MM.1S (cell line): ENCODE results near the gene RWDD3.

Experiments used
- DNase-seq: peaks from one replicate; pipeline ENCODE4 v3.0.0-alpha.2; 2015
- H2AFZ ChIP-seq: fragments of 300-600 bp; sonication (generic); 2 replicates; pipeline ENCODE4 v1.6.0; 2016; ENCODE audit warnings: antibody characterized with exemption, low read length
- H3F3A ChIP-seq: fragments of 300-600 bp; sonication (generic); 2 replicates; pipeline ENCODE4 v1.6.1; 2016; ENCODE audit warnings: mild to moderate bottlenecking, antibody characterized with exemption, low read length, moderate library complexity, mixed read lengths; ENCODE audit not compliant: insufficient read depth
- H3K27ac ChIP-seq: fragments of 300-600 bp; sonication (generic); 2 replicates; pipeline ENCODE4 v1.5.1; 2016; ENCODE audit warnings: mild to moderate bottlenecking, low read length
- H3K27me3 ChIP-seq: fragments of 300-600 bp; sonication (generic); replicated peaks from 2 replicates; pipeline ENCODE4 v1.6.0; 2016; ENCODE audit warnings: low read length; ENCODE audit not compliant: insufficient read depth
- H3K36me3 ChIP-seq: fragments of 300-600 bp; sonication (generic); replicated peaks from 2 replicates; pipeline ENCODE4 v1.6.1; 2016; ENCODE audit warnings: mild to moderate bottlenecking, low read length, mixed read lengths; ENCODE audit not compliant: insufficient read depth
- H3K4me1 ChIP-seq: fragments of 300-600 bp; sonication (generic); 2 replicates; pipeline ENCODE4 v1.6.1; 2016; ENCODE audit warnings: low read length, mixed read lengths
- H3K4me2 ChIP-seq: fragments of 300-600 bp; sonication (generic); 2 replicates; pipeline ENCODE4 v1.6.0; 2016; ENCODE audit warnings: low read depth, low read length
- H3K4me3 ChIP-seq: fragments of 300-600 bp; sonication (generic); 2 replicates; pipeline ENCODE4 v1.5.1; 2016; ENCODE audit warnings: low read length, mixed read lengths
- H3K79me2 ChIP-seq: fragments of 300-600 bp; sonication (generic); 2 replicates; pipeline ENCODE4 v1.6.1; 2016; ENCODE audit warnings: mixed run types, low read length, mixed read lengths
- H3K9ac ChIP-seq: fragments of 300-600 bp; sonication (generic); 2 replicates; pipeline ENCODE4 v1.6.1; 2016; ENCODE audit warnings: low read length, mixed read lengths
- H3K9me2 ChIP-seq: fragments of 300-600 bp; sonication (generic); replicated peaks from 2 replicates; pipeline ENCODE4 v1.6.1; 2016; ENCODE audit warnings: mild to moderate bottlenecking, low read length, mixed read lengths; ENCODE audit not compliant: insufficient read depth
- H3K9me3 ChIP-seq: fragments of 300-600 bp; sonication (generic); replicated peaks from 2 replicates; pipeline ENCODE4 v1.6.1; 2016; ENCODE audit warnings: mild to moderate bottlenecking, low read length, mixed read lengths; ENCODE audit not compliant: insufficient read depth
- H4K20me1 ChIP-seq: fragments of 300-600 bp; sonication (generic); 2 replicates; pipeline ENCODE4 v1.6.1; 2016; ENCODE audit warnings: mild to moderate bottlenecking, low read length, moderate library complexity, mixed read lengths; ENCODE audit not compliant: insufficient read depth
- EZH2 ChIP-seq: fragments of 300-600 bp; sonication (generic); optimal IDR thresholded peaks from 2 replicates; pipeline ENCODE3; 2017; ENCODE audit warnings: low read depth, mild to moderate bottlenecking, antibody characterized with exemption, low read length, mixed read lengths
- EZH2phosphoT487 ChIP-seq: fragments of 300-600 bp; sonication (generic); IDR thresholded peaks from 2 replicates; pipeline ENCODE4 v1.6.1; 2018; ENCODE audit warnings: antibody characterized with exemption, low read length
- TF ChIP-seq, protein P1 (sequence below): fragments of 300-600 bp; sonication (generic); IDR thresholded peaks from 2 replicates; pipeline ENCODE4 v1.5.1; 2016; ENCODE audit warnings: antibody characterized with exemption, low read length, mixed read lengths

Gene RWDD3

DNA sequence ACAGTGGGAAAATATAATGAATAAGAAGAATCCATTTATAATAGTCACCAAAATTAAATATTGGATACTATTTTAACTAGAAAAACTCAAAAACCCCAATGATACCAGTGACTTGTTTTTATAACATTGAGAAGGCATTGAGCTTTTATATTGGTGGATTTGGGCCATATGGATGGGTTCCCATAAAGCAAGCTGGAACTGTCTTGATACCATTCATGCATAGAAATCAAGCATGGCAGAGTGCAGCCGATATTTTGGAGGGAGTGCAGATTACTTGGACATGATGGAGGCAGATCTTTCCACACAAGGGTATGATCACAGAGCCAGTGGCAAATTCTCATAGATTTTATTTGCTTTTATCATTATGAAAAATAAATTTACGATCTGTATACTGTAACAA lies 3.8 kb upstream of the RWDD3 start:
- Histone ChIP-seq H3F3A (no peaks in the 10 kb centered on the region), H2AFZ (no peak overlapping the region), H3K4me1 (no peaks in the 10 kb centered on the region), H3K9ac (no peak overlapping the region), H3K4me2 (no peak overlapping the region), H3K36me3 (no peaks in the 10 kb centered on the region), H3K79me2 (no peaks in the 10 kb centered on the region), H3K27me3 (no peaks in the 10 kb centered on the region), H4K20me1 (no peaks in the 10 kb centered on the region), H3K27ac (no peak overlapping the region), H3K9me2 (no peaks in the 10 kb centered on the region), H3K9me3 (no peaks in the 10 kb centered on the region), H3K4me3 (no peak overlapping the region)
- no peak for DNase-seq
- TF ChIP-seq EZH2, result no peak
- TF ChIP-seq, protein P1, sequence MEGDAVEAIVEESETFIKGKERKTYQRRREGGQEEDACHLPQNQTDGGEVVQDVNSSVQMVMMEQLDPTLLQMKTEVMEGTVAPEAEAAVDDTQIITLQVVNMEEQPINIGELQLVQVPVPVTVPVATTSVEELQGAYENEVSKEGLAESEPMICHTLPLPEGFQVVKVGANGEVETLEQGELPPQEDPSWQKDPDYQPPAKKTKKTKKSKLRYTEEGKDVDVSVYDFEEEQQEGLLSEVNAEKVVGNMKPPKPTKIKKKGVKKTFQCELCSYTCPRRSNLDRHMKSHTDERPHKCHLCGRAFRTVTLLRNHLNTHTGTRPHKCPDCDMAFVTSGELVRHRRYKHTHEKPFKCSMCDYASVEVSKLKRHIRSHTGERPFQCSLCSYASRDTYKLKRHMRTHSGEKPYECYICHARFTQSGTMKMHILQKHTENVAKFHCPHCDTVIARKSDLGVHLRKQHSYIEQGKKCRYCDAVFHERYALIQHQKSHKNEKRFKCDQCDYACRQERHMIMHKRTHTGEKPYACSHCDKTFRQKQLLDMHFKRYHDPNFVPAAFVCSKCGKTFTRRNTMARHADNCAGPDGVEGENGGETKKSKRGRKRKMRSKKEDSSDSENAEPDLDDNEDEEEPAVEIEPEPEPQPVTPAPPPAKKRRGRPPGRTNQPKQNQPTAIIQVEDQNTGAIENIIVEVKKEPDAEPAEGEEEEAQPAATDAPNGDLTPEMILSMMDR, result no peak
- TF ChIP-seq EZH2phosphoT487, result no peak

DNA sequence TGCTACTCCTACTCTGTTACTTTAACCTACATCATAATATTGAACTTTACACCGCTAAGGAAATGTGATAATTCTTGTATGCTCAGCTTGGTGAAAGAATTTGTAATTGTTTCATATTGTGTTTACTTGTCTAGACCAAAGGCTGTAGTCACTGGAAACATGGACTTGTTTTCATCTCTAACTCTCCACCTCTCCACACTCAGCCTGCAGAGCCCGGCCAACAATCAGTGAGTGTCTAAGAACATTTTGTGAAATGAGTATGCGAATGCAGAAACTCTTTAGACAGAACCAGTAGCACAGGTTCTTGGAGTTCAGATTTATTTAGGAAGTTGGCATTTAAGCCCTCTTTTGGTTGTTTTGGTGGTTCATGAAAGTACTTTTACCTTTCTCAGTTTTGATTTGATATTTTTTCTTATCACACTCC lies 3.2 kb upstream of the RWDD3 start:
- Histone ChIP-seq H3K79me2 (no peaks in the 10 kb centered on the region), H3F3A (no peaks in the 10 kb centered on the region), H3K36me3 (no peaks in the 10 kb centered on the region), H3K9me2 (no peaks in the 10 kb centered on the region), H3K4me3 (no peak overlapping the region), H3K4me1 (no peaks in the 10 kb centered on the region), H3K4me2 (no peak overlapping the region), H2AFZ (no peak overlapping the region), H3K9me3 (no peaks in the 10 kb centered on the region), H3K27me3 (no peaks in the 10 kb centered on the region), H3K9ac (no peak overlapping the region), H4K20me1 (no peaks in the 10 kb centered on the region), H3K27ac (no peak overlapping the region)
- TF ChIP-seq, protein P1, result no peak
- TF ChIP-seq EZH2 (no peak), EZH2phosphoT487 (no peak)
- DNase-seq, result no peak

- no peaks in the 10 kb centered on the region for H3K27me3 ChIP-seq
- no peak overlapping the region for H3K4me3 ChIP-seq
- H3K36me3 ChIP-seq, result no peaks in the 10 kb centered on the region
- H3K4me2 ChIP-seq, result no peak overlapping the region
- TF ChIP-seq EZH2phosphoT487 (no peak), EZH2 (no peak)
- TF ChIP-seq, protein P1, result no peak
- no peaks in the 10 kb centered on the region for H3K9me2 ChIP-seq
- H3K9ac ChIP-seq, result no peak overlapping the region
- no peaks in the 10 kb centered on the region for H3K9me3 ChIP-seq
- no peaks in the 10 kb centered on the region for H3F3A ChIP-seq
- H3K4me1 ChIP-seq, result no peaks in the 10 kb centered on the region
- H3K79me2 ChIP-seq, result no peaks in the 10 kb centered on the region
- no peaks in the 10 kb centered on the region for H4K20me1 ChIP-seq
- H3K27ac ChIP-seq, result no peak overlapping the region
- H2AFZ ChIP-seq, result no peak overlapping the region
- no peak for DNase-seq
Observed at GRCh38 chr1:95232646-95233318, 1.2 kb upstream of the RWDD3 start.
